ENCODE measurements around the gene SVIL. TPM values are rescaled to one million over a fixed set of nuclear protein-coding genes. Genes with fewer than 3 reads are reported as not detected.
A peak's percentile ranks its signal among the peaks of the same experiment; 100 is the strongest.
"Not testable (repeated sequence)": the region's sequence is repeated elsewhere in the genome, so short reads cannot be mapped to it uniquely, and the experiment has no call there.

The SVIL gene
- total and polyA plus RNA-seq, 8 donors = 8.6 to 53.8 (median 20.4) TPM

DNA sequence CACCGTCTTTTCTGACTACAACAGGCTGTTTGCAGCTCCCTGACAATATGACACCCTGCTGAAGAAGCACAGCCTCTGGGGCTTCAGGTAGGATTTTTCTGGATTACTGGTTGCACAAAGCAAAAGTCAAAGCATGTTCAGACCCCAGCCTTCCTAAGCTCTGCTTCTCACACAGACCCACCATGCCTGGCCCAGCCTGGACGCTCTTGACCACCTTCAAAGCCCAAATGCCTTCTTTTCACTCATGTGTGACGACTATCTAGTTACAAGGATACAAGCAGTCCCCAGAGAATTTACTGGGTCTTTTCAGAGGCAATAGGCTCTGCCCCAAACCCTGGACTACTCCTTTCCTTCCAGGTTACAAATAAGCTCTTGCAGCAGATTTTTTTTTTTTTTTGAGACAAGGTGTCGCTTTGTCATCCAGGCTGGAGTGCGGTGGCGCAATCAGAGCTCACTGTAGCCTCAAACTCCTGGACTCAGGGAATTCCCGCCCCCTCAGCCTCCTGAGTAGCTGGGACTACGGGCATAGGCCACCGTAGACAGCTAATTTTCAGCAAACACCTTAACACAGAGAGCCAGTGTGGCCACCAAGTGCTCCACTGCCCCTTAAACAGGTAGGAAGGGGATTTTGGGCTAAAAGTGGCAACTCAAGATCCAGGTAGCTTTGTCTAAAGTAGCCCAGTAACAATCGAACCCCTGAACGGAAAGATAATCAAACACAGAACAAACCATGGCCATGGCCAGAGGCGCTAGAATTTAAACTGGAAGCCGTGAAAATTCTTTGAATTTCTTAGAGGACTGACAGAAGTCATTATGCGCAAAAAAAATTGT lies 16.2 kb downstream of the SVIL start:
- FAIRE-seq (no peak), DNase-seq (peak in 3 of 6 donors; percentile 37 to 46 (median 43)), ATAC-seq (peak; percentile 63 to 80 (median 74))
- Histone ChIP-seq H3K27me3 (no peaks in the 10 kb centered on the region), H3K4me3 (no peak overlapping the region), H3K27ac (peak overlapping the region in 3 of 4 donors; percentile 2 to 77 (median 68)), H3K9me3 (no peaks in the 10 kb centered on the region), H3K4me1 (peaks cover 0 to 11% (median 0%) of the 10 kb centered on the region in 3 donors), H3K36me3 (no peaks in the 10 kb centered on the region)
- WGBS, 2 donors = 68 to 69% methylated on average over 14 of the region's 14 CpGs
- intact Hi-C loops (cut with DNase I) = no loop called here
- TF ChIP-seq, protein P1, sequence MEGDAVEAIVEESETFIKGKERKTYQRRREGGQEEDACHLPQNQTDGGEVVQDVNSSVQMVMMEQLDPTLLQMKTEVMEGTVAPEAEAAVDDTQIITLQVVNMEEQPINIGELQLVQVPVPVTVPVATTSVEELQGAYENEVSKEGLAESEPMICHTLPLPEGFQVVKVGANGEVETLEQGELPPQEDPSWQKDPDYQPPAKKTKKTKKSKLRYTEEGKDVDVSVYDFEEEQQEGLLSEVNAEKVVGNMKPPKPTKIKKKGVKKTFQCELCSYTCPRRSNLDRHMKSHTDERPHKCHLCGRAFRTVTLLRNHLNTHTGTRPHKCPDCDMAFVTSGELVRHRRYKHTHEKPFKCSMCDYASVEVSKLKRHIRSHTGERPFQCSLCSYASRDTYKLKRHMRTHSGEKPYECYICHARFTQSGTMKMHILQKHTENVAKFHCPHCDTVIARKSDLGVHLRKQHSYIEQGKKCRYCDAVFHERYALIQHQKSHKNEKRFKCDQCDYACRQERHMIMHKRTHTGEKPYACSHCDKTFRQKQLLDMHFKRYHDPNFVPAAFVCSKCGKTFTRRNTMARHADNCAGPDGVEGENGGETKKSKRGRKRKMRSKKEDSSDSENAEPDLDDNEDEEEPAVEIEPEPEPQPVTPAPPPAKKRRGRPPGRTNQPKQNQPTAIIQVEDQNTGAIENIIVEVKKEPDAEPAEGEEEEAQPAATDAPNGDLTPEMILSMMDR (IDR thresholded peaks at IDR 0.05) = no peak

DNA sequence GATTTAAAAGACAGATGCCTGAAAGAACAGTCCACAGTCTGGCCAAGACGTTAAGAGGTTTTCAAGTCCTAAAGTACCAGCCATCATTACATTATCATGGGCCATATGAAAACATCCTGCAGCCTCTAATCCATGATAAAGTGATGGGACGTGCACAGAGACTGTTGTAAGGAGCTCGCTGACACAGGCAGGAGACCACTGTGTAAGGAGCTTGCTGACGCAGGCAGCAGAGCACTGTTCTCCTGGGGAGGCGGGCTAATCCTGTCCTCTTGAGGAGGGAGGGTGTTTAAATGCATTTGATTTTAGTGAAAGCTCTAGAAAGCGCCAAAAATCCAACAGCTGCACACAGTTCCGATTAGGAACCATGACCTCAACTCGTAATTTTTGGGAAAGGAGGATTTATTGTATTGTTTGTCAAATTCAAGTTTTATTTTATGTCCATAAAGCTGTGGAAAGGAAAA lies 16.9 kb downstream of the SVIL start:
- intact Hi-C loops (cut with DNase I) = no loop called here
- Histone ChIP-seq H3K9me3 (no peaks in the 10 kb centered on the region), H3K4me1 (peaks cover 0 to 11% (median 0%) of the 10 kb centered on the region in 3 donors), H3K36me3 (no peaks in the 10 kb centered on the region), H3K27me3 (no peaks in the 10 kb centered on the region), H3K27ac (peak overlapping the region in 3 of 4 donors; percentile 2 to 77 (median 68)), H3K4me3 (no peak overlapping the region)
- TF ChIP-seq, protein P1 (IDR thresholded peaks at IDR 0.05) = no peak
- FAIRE-seq (no peak), DNase-seq (no peak), ATAC-seq (peak in 1 of 4 donors; percentile 14)
- WGBS, 2 donors = 74% methylated on average over 8 of the region's 8 CpGs

DNA sequence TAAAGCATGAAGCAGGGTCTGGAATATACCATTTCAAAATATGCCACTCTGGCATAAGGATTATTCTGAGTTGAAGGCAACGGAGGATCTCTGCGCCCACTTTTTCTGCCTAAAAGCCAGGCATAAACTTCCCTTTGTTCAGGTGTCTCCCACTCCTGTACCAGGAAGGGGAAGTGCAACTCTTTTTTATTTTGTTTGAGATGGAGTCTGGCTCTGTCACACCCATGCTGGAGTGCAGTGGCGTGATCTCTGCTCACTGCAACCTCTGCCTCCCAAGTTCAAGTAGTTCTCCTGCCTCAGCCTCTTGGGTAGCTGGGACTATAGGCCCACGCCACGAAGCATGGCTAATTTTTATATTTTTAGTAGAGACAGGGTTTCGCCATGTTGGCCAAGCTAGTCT lies 18.2 kb downstream of the SVIL start:
- Histone ChIP-seq H3K4me3 (no peak overlapping the region), H3K27me3 (no peaks in the 10 kb centered on the region), H3K36me3 (no peaks in the 10 kb centered on the region), H3K9me3 (no peaks in the 10 kb centered on the region), H3K4me1 (peaks cover 0 to 11% (median 0%) of the 10 kb centered on the region in 3 donors), H3K27ac (no peak overlapping the region)
- intact Hi-C loops (cut with DNase I) = no loop called here
- TF ChIP-seq, protein P1 (IDR thresholded peaks at IDR 0.05) = no peak
- ATAC-seq (no peak), FAIRE-seq (no peak), DNase-seq (no peak)
- 96 to 98% methylated on average over 6 of the region's 6 CpGs for WGBS, 2 donors

DNA sequence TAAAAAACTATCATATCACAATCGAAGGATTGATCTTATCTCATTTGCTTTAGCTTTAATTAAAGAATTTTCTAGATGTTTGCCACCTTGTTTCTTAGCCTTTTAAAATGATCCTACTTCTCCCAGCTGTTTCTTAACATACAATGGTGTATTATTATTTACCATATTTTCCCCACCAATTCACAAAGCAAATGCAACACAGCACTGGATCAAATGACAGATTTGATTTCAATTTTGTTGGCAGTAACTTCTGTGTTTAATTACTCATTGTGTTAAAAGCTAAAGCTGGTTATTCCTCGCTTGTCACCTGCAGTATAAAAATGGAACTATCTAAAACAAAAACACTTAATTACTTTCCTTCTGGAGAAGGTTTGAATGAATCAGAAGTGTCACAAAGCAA lies 19.6 kb downstream of the SVIL start:
- Histone ChIP-seq H3K4me3 (no peak overlapping the region), H3K9me3 (no peaks in the 10 kb centered on the region), H3K27ac (no peak overlapping the region), H3K36me3 (no peaks in the 10 kb centered on the region), H3K4me1 (peaks cover 0 to 11% (median 0%) of the 10 kb centered on the region in 3 donors), H3K27me3 (no peaks in the 10 kb centered on the region)
- ATAC-seq = no peak
- no peak for DNase-seq
- WGBS, 2 donors = 54 to 60% methylated on average over 2 of the region's 2 CpGs
- FAIRE-seq = no peak
- intact Hi-C loops (cut with DNase I) = no loop called here
- TF ChIP-seq, protein P1 (IDR thresholded peaks at IDR 0.05) = no peak

DNA sequence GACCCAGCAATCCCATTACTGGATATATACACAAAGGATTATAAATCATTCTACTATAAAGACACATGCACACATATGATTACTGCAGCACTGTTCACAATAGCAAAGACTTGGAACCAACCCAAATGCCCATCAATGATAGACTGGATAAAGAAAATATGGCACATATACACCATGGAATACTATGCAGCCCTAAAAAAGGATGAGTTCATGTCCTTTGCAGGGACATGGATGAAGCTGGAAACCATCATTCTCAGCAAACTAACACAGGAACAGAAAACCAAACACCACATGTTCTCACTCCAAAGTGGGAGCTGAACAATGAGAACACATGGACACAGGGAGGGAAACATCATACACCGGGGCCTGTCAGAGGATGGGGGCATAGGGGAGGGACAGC lies 20.5 kb downstream of the SVIL start:
- WGBS, 2 donors = 96 to 100% methylated on average over 1 of the region's 1 CpG
- FAIRE-seq; H3K36me3 ChIP-seq; H3K4me3 ChIP-seq; H3K27me3 ChIP-seq; H3K27ac ChIP-seq; ATAC-seq; H3K9me3 ChIP-seq; H3K4me1 ChIP-seq; DNase-seq; intact Hi-C loops (cut with DNase I): not testable (repeated sequence)

Measured in pancreas (tissue), 10 donors.